H1 (cell line): Measurements from ENCODE around the gene ABHD12B. TPM values are rescaled to one million over a fixed set of nuclear protein-coding genes. Genes with fewer than 3 reads are reported as not detected.

Experiments used
- CTCF ChIA-PET: fragments of 300-600 bp; sonication (Branson Sonifier 250); formaldehyde crosslinking; loops from one replicate; lab custom pipeline; 2021; ENCODE audit not compliant: partially characterized antibody; lab: Charles Lee
- POLR2A ChIA-PET: fragments of 300-600 bp; sonication (Branson Sonifier 250); formaldehyde crosslinking; loops from one replicate; lab custom pipeline; 2021; ENCODE audit warnings: inconsistent platforms; ENCODE audit not compliant: partially characterized antibody; lab: Charles Lee
- DNase-seq, 2 experiments: peaks; one replicate each; pipeline versions ENCODE4 v3.0.0 to v3.0.0-alpha.2; 2010 to 2022; ENCODE audit warnings: low spot score in 2 of 2, low read depth in 1 of 2, mixed read lengths in 1 of 2
- FAIRE-seq: peaks from 2 replicates; lab custom pipeline; 2011; peaks lifted over from hg19 to GRCh38; lab: Jason Lieb, UNC
- H2AFZ ChIP-seq: 2 replicates; pipeline ENCODE4 v1.8.1; 2012; ENCODE audit warnings: low read length, inconsistent platforms
- H2AK5ac ChIP-seq: 2 replicates; pipeline ENCODE4 v1.6.1; 2013; ENCODE audit warnings: low read depth, low read length
- H2BK120ac ChIP-seq: replicated peaks from 2 replicates; pipeline ENCODE3; 2013; ENCODE audit warnings: low read depth, low read length, inconsistent platforms
- H2BK12ac ChIP-seq: 2 replicates; pipeline ENCODE4 v1.6.1; 2013; ENCODE audit warnings: low read depth, low read length
- H2BK15ac ChIP-seq: 2 replicates; pipeline ENCODE4 v1.6.1; 2013; ENCODE audit warnings: low read length
- H2BK20ac ChIP-seq: 2 replicates; pipeline ENCODE4 v1.6.1; 2013; ENCODE audit warnings: low read length
- H2BK5ac ChIP-seq: 2 replicates; pipeline ENCODE4 v1.6.1; 2013; ENCODE audit warnings: low read depth, low read length
- H3K14ac ChIP-seq: 2 replicates; pipeline ENCODE4 v1.6.1; 2013; ENCODE audit warnings: inconsistent platforms; ENCODE audit not compliant: insufficient read length
- H3K18ac ChIP-seq: 2 replicates; pipeline ENCODE4 v1.6.1; 2013; ENCODE audit warnings: low read length; ENCODE audit errors: extremely low read depth
- H3K23ac ChIP-seq: 2 replicates; pipeline ENCODE4 v1.6.1; 2013; ENCODE audit warnings: inconsistent platforms; ENCODE audit not compliant: insufficient read length
- H3K23me2 ChIP-seq: 2 replicates; pipeline ENCODE4 v1.6.1; 2013; ENCODE audit warnings: low read depth, low read length
- H3K27ac ChIP-seq: 2 replicates; pipeline ENCODE4 v1.6.1; 2011; ENCODE audit warnings: low read depth, low read length, inconsistent platforms
- H3K27me3 ChIP-seq, 4 experiments: replicated peaks in 1 of 4; 1 replicate in 1 of 4; 2 replicates in 3 of 4; pipeline versions ENCODE4 v1.6.1 to v1.8.1; 2011 to 2013; ENCODE audit warnings: low read length in 3 of 4, mild to moderate bottlenecking in 3 of 4, inconsistent platforms in 2 of 4, mixed read lengths in 2 of 4, moderate library complexity in 1 of 4; ENCODE audit not compliant: control insufficient read depth in 3 of 4, insufficient read depth in 3 of 4; ENCODE audit errors: extremely low read depth in 1 of 4
- H3K36me3 ChIP-seq, 4 experiments: 2 replicates each; pipeline versions ENCODE4 v1.6.1 to v1.8.1; 2011 to 2013; ENCODE audit warnings: mild to moderate bottlenecking in 4 of 4, low read length in 3 of 4, moderate library complexity in 2 of 4, control low read depth in 1 of 4, inconsistent platforms in 1 of 4; ENCODE audit not compliant: insufficient read depth in 4 of 4, control insufficient read depth in 2 of 4
- H3K4ac ChIP-seq: replicated peaks from 2 replicates; pipeline ENCODE3; 2013; ENCODE audit warnings: low read length, low read depth, mixed read lengths, inconsistent platforms; ENCODE audit not compliant: insufficient read length
- H3K4me1 ChIP-seq, 4 experiments: replicated peaks in 1 of 4; 1 replicate in 1 of 4; 2 replicates in 3 of 4; pipeline versions ENCODE4 v1.6.1 to v1.8.1; 2011 to 2013; ENCODE audit warnings: low read length in 3 of 4, inconsistent platforms in 2 of 4, mixed read lengths in 1 of 4; ENCODE audit not compliant: insufficient read depth in 4 of 4, control insufficient read depth in 3 of 4
- H3K4me2 ChIP-seq, 2 experiments: 2 replicates each; pipeline versions ENCODE4 v1.6.1 to v1.8.1; 2011 to 2013; ENCODE audit warnings: low read depth in 2 of 2, low read length in 2 of 2, control low read depth in 1 of 2, inconsistent platforms in 1 of 2, mild to moderate bottlenecking in 1 of 2; ENCODE audit not compliant: insufficient read depth in 1 of 2
- H3K4me3 ChIP-seq, 4 experiments: fragments of 200-600, 300-600 bp in 1 of 4; sonication (generic), shearing (Covaris generic), sonication (Bioruptor Twin) in 1 of 4; 2 replicates each; pipeline versions ENCODE4 v1.5.1 to v1.8.1; 2011 to 2016; ENCODE audit warnings: low read length in 4 of 4, low read depth in 3 of 4, control low read depth in 2 of 4, inconsistent platforms in 2 of 4, mild to moderate bottlenecking in 2 of 4, mixed read lengths in 1 of 4, moderate library complexity in 1 of 4; ENCODE audit not compliant: insufficient read depth in 2 of 4; ENCODE audit errors: extremely low read depth in 1 of 4
- H3K56ac ChIP-seq: replicated peaks from 2 replicates; pipeline ENCODE3; 2013; ENCODE audit warnings: low read depth, mild to moderate bottlenecking, mixed read lengths, low read length, inconsistent platforms; ENCODE audit not compliant: insufficient read length
- H3K79me1 ChIP-seq: 2 replicates; pipeline ENCODE4 v1.6.1; 2013; ENCODE audit warnings: low read depth, low read length, control low read depth
- H3K79me2 ChIP-seq, 2 experiments: 2 replicates each; pipeline versions ENCODE4 v1.6.1 to v1.8.1; 2012 to 2013; ENCODE audit warnings: low read length in 2 of 2, mild to moderate bottlenecking in 2 of 2, inconsistent platforms in 1 of 2; ENCODE audit not compliant: insufficient read depth in 2 of 2, control insufficient read depth in 1 of 2
- H3K9ac ChIP-seq, 4 experiments: replicated peaks in 1 of 4; 1 replicate in 1 of 4; 2 replicates in 3 of 4; pipeline versions ENCODE4 v1.6.1 to v1.8.1; 2011 to 2013; ENCODE audit warnings: low read depth in 3 of 4, low read length in 3 of 4, control low read depth in 2 of 4, mild to moderate bottlenecking in 2 of 4, moderate library complexity in 2 of 4, inconsistent platforms in 1 of 4; ENCODE audit errors: extremely low read depth in 1 of 4
- H3K9me3 ChIP-seq, 2 experiments: 2 replicates each; pipeline versions ENCODE4 v1.6.1 to v1.8.1; 2012 to 2013; ENCODE audit warnings: mild to moderate bottlenecking in 2 of 2, moderate library complexity in 2 of 2, control low read depth in 1 of 2, inconsistent platforms in 1 of 2, low read depth in 1 of 2, low read length in 1 of 2, mixed read lengths in 1 of 2; ENCODE audit not compliant: insufficient read depth in 2 of 2
- H4K20me1 ChIP-seq, 2 experiments: replicated peaks in 1 of 2; 2 replicates each; pipeline versions ENCODE3 to v1.8.1; 2011 to 2013; ENCODE audit warnings: inconsistent platforms in 2 of 2, low read length in 2 of 2, mild to moderate bottlenecking in 1 of 2; ENCODE audit not compliant: insufficient read depth in 2 of 2, control insufficient read depth in 1 of 2
- H4K5ac ChIP-seq: 2 replicates; pipeline ENCODE4 v1.6.1; 2013; ENCODE audit warnings: low read length, low read depth, mixed read lengths, inconsistent platforms; ENCODE audit not compliant: insufficient read length
- H4K8ac ChIP-seq: 2 replicates; pipeline ENCODE4 v1.8.0; 2013; ENCODE audit warnings: mild to moderate bottlenecking, moderate library complexity, low read length, inconsistent platforms; ENCODE audit not compliant: insufficient read depth; ENCODE audit errors: extremely low read depth
- H4K91ac ChIP-seq: replicated peaks from 2 replicates; pipeline ENCODE3; 2013; ENCODE audit warnings: low read length, mixed read lengths, inconsistent platforms; ENCODE audit not compliant: insufficient read length
- BCL11A ChIP-seq, 2 experiments: IDR thresholded peaks; one replicate each; pipeline ENCODE4 v1.6.1; 2011; ENCODE audit warnings: low read depth in 2 of 2, low read length in 2 of 2, mild to moderate bottlenecking in 2 of 2
- CBX5 ChIP-seq: fragments of 300-800, 300-1000 bp; sonication (generic); IDR thresholded peaks from 2 replicates; pipeline ENCODE4 v1.7.1; 2016; ENCODE audit warnings: antibody characterized with exemption, low read length, low read depth
- CBX8 ChIP-seq: fragments of 300-800, 300-1000 bp; sonication (generic); IDR thresholded peaks from 2 replicates; pipeline ENCODE4 v1.7.1; 2016; ENCODE audit warnings: low read depth, low read length, borderline replicate concordance
- CEBPB ChIP-seq: IDR thresholded peaks from 2 replicates; pipeline ENCODE4 v1.6.1; 2012; ENCODE audit warnings: low read depth, low read length
- E2F6 ChIP-seq: IDR thresholded peaks from 2 replicates; pipeline ENCODE4 v1.6.1; 2012; ENCODE audit warnings: inconsistent platforms
- GTF2F1 ChIP-seq: IDR thresholded peaks from 2 replicates; pipeline ENCODE4 v1.6.1; 2012; ENCODE audit warnings: low read depth, low read length, improper control_type of control experiment, borderline replicate concordance
- KDM4A ChIP-seq: IDR thresholded peaks from one replicate; pipeline ENCODE4 v1.7.1; 2012; ENCODE audit warnings: low read depth, mild to moderate bottlenecking, moderate library complexity, low read length, inconsistent platforms; ENCODE audit not compliant: severe bottlenecking
- POLR2A ChIP-seq, 2 experiments: IDR thresholded peaks; 1 replicate in 1 of 2; 2 replicates in 1 of 2; pipeline ENCODE4 v1.6.1; 2011; ENCODE audit warnings: low read depth in 2 of 2, low read length in 2 of 2, mild to moderate bottlenecking in 2 of 2; ENCODE audit errors: control extremely low read depth in 1 of 2
- RFX5 ChIP-seq: IDR thresholded peaks from 2 replicates; pipeline ENCODE4 v1.6.1; 2011; ENCODE audit warnings: low read depth, low read length, improper control_type of control experiment, borderline replicate concordance
- SIN3A ChIP-seq, 2 experiments: IDR thresholded peaks in 1 of 2; conservative IDR thresholded peaks in 1 of 2; 2 replicates each; pipeline ENCODE4 v1.6.1; 2011 to 2012; ENCODE audit warnings: low read length in 2 of 2, improper control_type of control experiment in 1 of 2, low read depth in 1 of 2, mild to moderate bottlenecking in 1 of 2
- SIRT6 ChIP-seq: IDR thresholded peaks from one replicate; pipeline ENCODE4 v1.7.1; 2012; ENCODE audit warnings: low read length, inconsistent platforms
- SP2 ChIP-seq: IDR thresholded peaks from 2 replicates; pipeline ENCODE4 v1.6.1; 2012; ENCODE audit warnings: mild to moderate bottlenecking, low read length, inconsistent platforms
- SP4 ChIP-seq: IDR thresholded peaks from 2 replicates; pipeline ENCODE4 v1.6.1; 2012; ENCODE audit warnings: low read length, inconsistent platforms
- SRF ChIP-seq: IDR thresholded peaks from 2 replicates; pipeline ENCODE4 v1.6.1; 2011; ENCODE audit warnings: mild to moderate bottlenecking, low read depth, low read length, moderate library complexity
- polyA plus RNA-seq, 7 experiments: library from polyadenylated mRNA; depleted of rRNA in 3 of 7; stranded (reverse) in 5 of 7; unstranded in 2 of 7; fragments of >200 nt in 5 of 7; fragments of 200-250 nt in 2 of 7; gene quantifications; 1 replicate in 5 of 7; 2 replicates in 1 of 7; 4 replicates in 1 of 7; pipeline versions ENCODE4 v1.2.1 to v1.2.3, GENCODE V29; 2011 to 2013; ENCODE audit warnings: missing spikeins in 2 of 7, mixed read lengths in 2 of 7
- total RNA-seq: library from RNA; stranded (reverse); fragmentation: NEBNext Ultra II Directional; extraction: Animal tissue kit (Norgen Biotek cat#: 25700); gene quantifications from 2 replicates; pipeline ENCODE4 v1.2.1, GENCODE V29; 2021
- TF ChIP-seq, protein P1 (sequence below): IDR thresholded peaks from 2 replicates; pipeline ENCODE4 v1.6.1; 2011; ENCODE audit warnings: low read length, improper control_type of control experiment

Gene ABHD12B
- total and polyA plus RNA-seq, 2 of the 8 experiments (the other 6 are each of a cell fraction or from before 2014, with no cell fraction given): 4.0 to 102 TPM

GRCh38 chr14:50864237-50864636 is 7.6 kb upstream of the ABHD12B start:
- no peak overlapping the region for H2BK12ac ChIP-seq
- no peaks in the 10 kb centered on the region for H3K36me3 ChIP-seq
- no peak overlapping the region for H3K14ac ChIP-seq
- no peak overlapping the region for H2BK20ac ChIP-seq
- H4K5ac ChIP-seq: no peak overlapping the region
- H4K91ac ChIP-seq: no peak overlapping the region
- CTCF ChIA-PET: interaction anchor here (1.0 to 4.6 kb wide), 3 partner anchors 12 to 86 kb away, joined by 4 to 24 read pairs (median 9); no protein-coding TSS in a partner anchor
- no peaks in the 10 kb centered on the region for H3K23me2 ChIP-seq
- H4K8ac ChIP-seq: no peak overlapping the region
- no peak overlapping the region for H3K9ac ChIP-seq
- no peak overlapping the region for H2BK120ac ChIP-seq
- no peak overlapping the region for H3K18ac ChIP-seq
- no peak overlapping the region for H2BK15ac ChIP-seq
- H3K56ac ChIP-seq: no peak overlapping the region
- H4K20me1 ChIP-seq: no peaks in the 10 kb centered on the region
- H3K79me1 ChIP-seq: no peaks in the 10 kb centered on the region
- no peak overlapping the region for H3K4me2 ChIP-seq
- H3K23ac ChIP-seq: no peak overlapping the region
- DNase-seq (no peak), FAIRE-seq (no peak)
- no peak overlapping the region for H2AK5ac ChIP-seq
- no peak overlapping the region for H2AFZ ChIP-seq
- no peak overlapping the region for H3K4me3 ChIP-seq
- no peaks in the 10 kb centered on the region for H3K79me2 ChIP-seq
- H3K27ac ChIP-seq: no peak overlapping the region
- H3K4me1 ChIP-seq: peaks cover 0 to 7% (median 4%) of the 10 kb centered on the region in 4 experiments; a peak in 4 of 7 replicates
- POLR2A ChIA-PET: no interaction called here
- no peaks in the 10 kb centered on the region for H3K27me3 ChIP-seq
- no peaks in the 10 kb centered on the region for H3K9me3 ChIP-seq
- no peak overlapping the region for H3K4ac ChIP-seq
- no peak overlapping the region for H2BK5ac ChIP-seq
- TF ChIP-seq SRF: no peak
- TF ChIP-seq GTF2F1: no peak
- TF ChIP-seq CEBPB: no peak
- TF ChIP-seq, protein P1, sequence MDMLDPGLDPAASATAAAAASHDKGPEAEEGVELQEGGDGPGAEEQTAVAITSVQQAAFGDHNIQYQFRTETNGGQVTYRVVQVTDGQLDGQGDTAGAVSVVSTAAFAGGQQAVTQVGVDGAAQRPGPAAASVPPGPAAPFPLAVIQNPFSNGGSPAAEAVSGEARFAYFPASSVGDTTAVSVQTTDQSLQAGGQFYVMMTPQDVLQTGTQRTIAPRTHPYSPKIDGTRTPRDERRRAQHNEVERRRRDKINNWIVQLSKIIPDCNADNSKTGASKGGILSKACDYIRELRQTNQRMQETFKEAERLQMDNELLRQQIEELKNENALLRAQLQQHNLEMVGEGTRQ: no peak
- no peak for TF ChIP-seq POLR2A (IDR thresholded peaks at IDR 0.05; ENCODE audit: control extremely low read depth in 1 of 2, low read depth in 2 of 2, low read length in 2 of 2)
- TF ChIP-seq CBX5: no peak
- no peak for TF ChIP-seq CBX8
- TF ChIP-seq RFX5: no peak
- no peak for TF ChIP-seq KDM4A
- no peak for TF ChIP-seq SP2
- no peak for TF ChIP-seq SP4
- no peak for TF ChIP-seq E2F6
- TF ChIP-seq BCL11A (IDR thresholded peaks at IDR 0.05; ENCODE audit: low read depth in 2 of 2, low read length in 2 of 2): no peak
- no peak for TF ChIP-seq SIN3A (conservative IDR thresholded peaks at IDR 0.05 in 1 of 2, IDR thresholded peaks at IDR 0.05 in 1 of 2; ENCODE audit: low read depth in 1 of 2, low read length in 2 of 2)
- TF ChIP-seq SIRT6: no peak
